Measurements from ENCODE around the gene FCHSD1. TPM values are rescaled to one million over a fixed set of nuclear protein-coding genes. Genes with fewer than 3 reads are reported as not detected.

Gene FCHSD1
- total RNA-seq, 2 experiments from 2014 or later, result 69.8 to 71.8 TPM

DNA sequence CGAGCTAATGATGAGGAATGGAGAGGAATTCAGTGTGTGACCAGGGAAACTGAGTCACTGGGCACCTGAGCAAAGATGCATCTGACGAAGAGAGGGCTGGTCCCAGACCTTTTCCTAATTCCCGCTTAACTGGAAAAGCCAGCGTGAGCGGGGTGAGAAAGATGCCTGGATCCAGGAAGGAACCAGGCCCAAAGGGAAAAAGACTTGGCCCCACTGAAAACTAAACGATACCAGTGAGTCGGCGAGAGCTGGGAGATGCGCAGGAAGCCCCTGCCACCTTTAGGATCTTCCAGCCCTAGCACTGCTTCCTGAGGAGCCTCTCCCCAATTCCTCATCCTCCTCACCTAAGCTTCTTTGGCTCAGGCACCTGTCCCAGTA is 499 bp upstream of the FCHSD1 start:
- ChIA-PET CTCF (interaction anchor here (0.7 to 2.4 kb wide), 13 partner anchors 9 to 309 kb away, joined by 3 to 21 read pairs (median 7); partner anchors contain the start of genes DIAPH1, HDAC3 and RELL2), POLR2A (interaction anchor here (1.1 to 6.8 kb wide), 11 partner anchors 8 to 317 kb away, joined by 3 to 98 read pairs (median 7); partner anchors contain the start of genes DELE1, HDAC3, RELL2 and RNF14)

GRCh38 chr5:141649972-141650371 is 1.2 kb downstream of the FCHSD1 start:
- ChIA-PET CTCF (interaction anchor here (1.0 kb wide), 1 partner anchor 43 kb away, joined by 4 read pairs; no protein-coding TSS in a partner anchor), POLR2A (interaction anchor here (4.0 to 6.8 kb wide), 2 partner anchors 8 to 12 kb away, joined by 34 to 98 read pairs; partner anchors contain the start of genes HDAC3 and RELL2)
- H3K27ac Mint-ChIP-seq, result peak overlapping the region; percentile 50
- H3K9me3 Mint-ChIP-seq, result no peaks in the 10 kb centered on the region
- peaks cover 32% of the 10 kb centered on the region for H3K36me3 Mint-ChIP-seq (ENCODE audit: low read depth)
- H3K27me3 Mint-ChIP-seq, result no peaks in the 10 kb centered on the region
- H3K4me3 Mint-ChIP-seq, result peak overlapping the region; percentile 98
- peaks cover 34% of the 10 kb centered on the region for H3K4me1 Mint-ChIP-seq
- DNase-seq, result no peak

More for the DNA sequence above, 499 bp upstream of the FCHSD1 start:
- Mint-ChIP-seq H3K27me3 (no peaks in the 10 kb centered on the region), H3K4me1 (peaks cover 30% of the 10 kb centered on the region), H3K36me3 (ENCODE audit: low read depth) (peaks cover 20% of the 10 kb centered on the region), H3K9me3 (no peaks in the 10 kb centered on the region), H3K4me3 (peak overlapping the region; percentile 98), H3K27ac (peak overlapping the region; percentile 89)
- DNase-seq, result no peak

DNA sequence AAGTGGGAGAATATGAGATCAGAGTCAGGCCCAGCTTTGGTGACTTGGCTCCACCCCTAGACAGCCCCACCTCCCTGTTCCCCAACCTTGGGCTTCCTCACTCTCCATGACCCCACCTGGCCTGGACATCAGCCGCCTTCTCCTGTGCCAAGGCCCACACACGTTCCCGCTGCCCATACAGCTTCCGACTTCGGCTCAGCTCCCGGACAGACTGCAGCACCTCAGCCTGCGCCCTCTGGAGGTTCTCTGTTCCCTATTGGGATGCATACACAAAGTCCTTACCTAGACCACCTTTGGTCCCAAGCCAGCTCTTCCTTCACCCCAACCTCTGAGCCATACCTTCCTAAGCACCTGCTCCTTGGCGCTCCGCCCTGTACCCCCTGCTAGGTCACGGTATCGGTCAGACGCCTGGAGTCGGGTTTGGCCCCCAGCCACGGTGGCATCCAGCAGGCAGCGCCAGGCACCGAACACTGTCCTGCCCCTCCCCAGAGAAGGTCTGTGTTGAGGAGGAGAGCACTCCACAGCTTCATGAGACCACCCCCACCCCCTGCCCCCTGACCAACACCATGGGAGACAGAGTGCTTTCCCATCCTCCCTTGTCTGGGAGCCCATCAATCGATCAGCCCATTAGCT is 2.0 kb downstream of the FCHSD1 start:
- CTCF ChIA-PET, result interaction anchor here (0.8 to 2.1 kb wide), 4 partner anchors 12 to 57 kb away, joined by 3 to 10 read pairs (median 4); partner anchors contain the start of genes HDAC3 and RELL2
- Mint-ChIP-seq H3K4me3 (no peak overlapping the region), H3K27me3 (no peaks in the 10 kb centered on the region), H3K27ac (no peak overlapping the region), H3K9me3 (no peaks in the 10 kb centered on the region), H3K4me1 (peaks cover 35% of the 10 kb centered on the region), H3K36me3 (ENCODE audit: low read depth) (peaks cover 38% of the 10 kb centered on the region)
- no peak for DNase-seq
- POLR2A ChIA-PET, result interaction anchor here (1.4 to 6.8 kb wide), 3 partner anchors 8 to 12 kb away, joined by 3 to 98 read pairs (median 34); partner anchors contain the start of genes HDAC3 and RELL2

GRCh38 chr5:141647851-141648250 is 3.4 kb downstream of the FCHSD1 start:
- no peak for DNase-seq
- no peak overlapping the region for H3K27ac Mint-ChIP-seq

GRCh38 chr5:141647242-141647641 is 4.0 kb downstream of the FCHSD1 start:
- Mint-ChIP-seq H3K9me3 (no peaks in the 10 kb centered on the region), H3K36me3 (ENCODE audit: low read depth) (peaks cover 46% of the 10 kb centered on the region), H3K4me3 (no peak overlapping the region), H3K27me3 (no peaks in the 10 kb centered on the region), H3K4me1 (peaks cover 37% of the 10 kb centered on the region), H3K27ac (no peak overlapping the region)
- CTCF ChIA-PET, result interaction anchor here (0.9 to 1.0 kb wide), 2 partner anchors 10 to 37 kb away, joined by 3 read pairs; partner anchors contain the start of genes HDAC3 and RELL2
- POLR2A ChIA-PET, result interaction anchor here (0.9 to 6.8 kb wide), 3 partner anchors 10 to 323 kb away, joined by 3 to 98 read pairs (median 3); partner anchors contain the start of genes HDAC3 and RELL2
- no peak for DNase-seq

More at GRCh38 chr5:141647851-141648250, 3.4 kb downstream of the FCHSD1 start:
- Mint-ChIP-seq H3K36me3 (ENCODE audit: low read depth) (peaks cover 43% of the 10 kb centered on the region), H3K9me3 (no peaks in the 10 kb centered on the region), H3K4me3 (no peak overlapping the region), H3K4me1 (peaks cover 35% of the 10 kb centered on the region), H3K27me3 (no peaks in the 10 kb centered on the region)
- ChIA-PET CTCF (interaction anchor here (1.0 to 2.1 kb wide), 3 partner anchors 10 to 55 kb away, joined by 3 to 10 read pairs (median 4); partner anchors contain the start of genes HDAC3 and RELL2), POLR2A (interaction anchor here (0.8 to 6.8 kb wide), 4 partner anchors 10 to 322 kb away, joined by 3 to 98 read pairs (median 3); partner anchors contain the start of genes HDAC3 and RELL2)

GRCh38 chr5:141646026-141646425 is 5.2 kb downstream of the FCHSD1 start:
- CTCF ChIA-PET, result interaction anchor here (1.0 to 1.8 kb wide), 3 partner anchors 13 to 27 kb away, joined by 4 to 5 read pairs (median 4); partner anchors contain the start of gene DIAPH1
- POLR2A ChIA-PET, result interaction anchor here (1.1 to 6.8 kb wide), 3 partner anchors 8 to 13 kb away, joined by 3 to 98 read pairs (median 4); partner anchors contain the start of genes HDAC3 and RELL2
- H3K27me3 Mint-ChIP-seq, result no peaks in the 10 kb centered on the region
- no peak overlapping the region for H3K27ac Mint-ChIP-seq
- no peak for DNase-seq
- H3K9me3 Mint-ChIP-seq, result no peaks in the 10 kb centered on the region
- H3K36me3 Mint-ChIP-seq (ENCODE audit: low read depth), result peaks cover 55% of the 10 kb centered on the region
- H3K4me1 Mint-ChIP-seq, result peaks cover 39% of the 10 kb centered on the region
- no peak overlapping the region for H3K4me3 Mint-ChIP-seq

DNA sequence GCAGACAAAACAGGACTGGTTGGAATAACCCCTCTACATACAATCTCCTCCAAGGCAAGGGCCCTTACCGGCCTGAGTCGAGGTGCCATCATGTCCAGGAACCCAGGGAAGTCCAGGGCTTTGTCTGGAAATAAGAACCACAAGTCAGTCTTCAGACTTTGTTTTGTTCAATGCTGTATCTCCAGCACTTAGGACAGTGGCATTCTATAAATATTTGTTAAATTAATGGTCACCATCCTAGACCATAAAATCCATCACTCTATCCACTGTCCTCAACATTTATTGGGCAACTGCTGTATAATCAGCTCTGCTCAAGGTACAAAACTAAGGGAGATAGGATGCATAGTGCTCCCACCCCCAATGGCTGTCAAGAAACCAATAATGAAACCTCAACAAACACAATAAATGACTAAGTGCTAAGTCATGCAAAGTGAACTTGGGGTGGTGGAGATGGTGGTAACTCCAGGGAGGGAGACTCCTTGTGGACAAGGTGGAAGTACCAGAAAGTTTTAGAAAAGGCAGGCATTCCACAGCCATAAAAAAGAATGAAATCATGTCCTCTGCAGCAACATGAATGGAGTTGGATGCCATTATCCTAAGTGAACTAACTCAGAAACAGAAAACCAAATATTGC is 9.5 kb downstream of the FCHSD1 start:
- H3K4me1 Mint-ChIP-seq, result peaks cover 41% of the 10 kb centered on the region

DNA sequence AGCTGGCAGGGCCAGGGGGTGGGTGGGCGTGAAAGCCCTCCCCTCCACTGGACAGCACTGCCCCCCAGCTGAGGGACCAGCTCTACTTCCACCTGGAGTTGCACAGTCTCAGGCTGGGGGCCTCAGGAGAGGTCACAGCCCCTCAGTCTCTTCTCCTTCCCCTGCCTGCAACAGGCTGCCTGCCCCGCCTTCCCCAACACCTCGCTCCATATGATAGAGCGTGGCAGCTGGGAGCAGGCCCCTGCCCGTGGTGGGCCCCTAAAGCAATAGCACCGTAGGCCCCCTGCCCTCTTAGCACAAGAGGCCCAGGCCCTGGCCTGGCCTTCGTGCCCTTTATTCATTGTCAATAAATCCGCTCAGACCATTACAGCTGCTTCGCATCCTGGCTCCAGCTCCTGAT is 10.5 kb downstream of the FCHSD1 start:
- Mint-ChIP-seq H3K27me3 (no peaks in the 10 kb centered on the region), H3K4me1 (peaks cover 45% of the 10 kb centered on the region), H3K9me3 (no peaks in the 10 kb centered on the region), H3K36me3 (ENCODE audit: low read depth) (peaks cover 46% of the 10 kb centered on the region), H3K4me3 (no peak overlapping the region), H3K27ac (no peak overlapping the region)
- no peak for DNase-seq
- ChIA-PET POLR2A (interaction anchor here (1.2 to 3.2 kb wide), 3 partner anchors 8 to 33 kb away, joined by 3 to 34 read pairs (median 4); partner anchors contain the start of gene FCHSD1), CTCF (interaction anchor here (1.4 to 3.6 kb wide), 2 partner anchors 22 to 48 kb away, joined by 6 to 30 read pairs; partner anchors contain the start of gene DIAPH1)

More for the DNA sequence above, 9.5 kb downstream of the FCHSD1 start:
- ChIA-PET POLR2A (interaction anchor here (0.5 to 3.2 kb wide), 7 partner anchors 8 to 45 kb away, joined by 3 to 34 read pairs (median 4); partner anchors contain the start of gene FCHSD1), CTCF (interaction anchor here (0.6 to 3.6 kb wide), 7 partner anchors 9 to 78 kb away, joined by 3 to 30 read pairs (median 4); partner anchors contain the start of gene FCHSD1)
- peak overlapping the region; percentile 58 for H3K27ac Mint-ChIP-seq
- no peaks in the 10 kb centered on the region for H3K27me3 Mint-ChIP-seq
- H3K9me3 Mint-ChIP-seq, result no peaks in the 10 kb centered on the region
- H3K36me3 Mint-ChIP-seq (ENCODE audit: low read depth), result peaks cover 55% of the 10 kb centered on the region
- DNase-seq, result no peak
- H3K4me3 Mint-ChIP-seq, result no peak overlapping the region

GRCh38 chr5:141640051-141640415 is 11.2 kb downstream of the FCHSD1 start:
- Mint-ChIP-seq H3K27ac (no peak overlapping the region), H3K4me1 (peaks cover 50% of the 10 kb centered on the region), H3K36me3 (ENCODE audit: low read depth) (peaks cover 44% of the 10 kb centered on the region), H3K27me3 (no peaks in the 10 kb centered on the region), H3K4me3 (no peak overlapping the region), H3K9me3 (no peaks in the 10 kb centered on the region)
- DNase-seq, result no peak
- POLR2A ChIA-PET, result interaction anchor here (3.2 to 5.0 kb wide), 2 partner anchors 9 to 11 kb away, joined by 34 to 98 read pairs; partner anchors contain the start of gene FCHSD1
- CTCF ChIA-PET, result interaction anchor here (1.4 kb wide), 1 partner anchor 21 kb away, joined by 6 read pairs; the partner anchor contains the start of gene DIAPH1

- H3K4me3 Mint-ChIP-seq, result no peak overlapping the region
- H3K27ac Mint-ChIP-seq, result no peak overlapping the region
- H3K9me3 Mint-ChIP-seq, result no peaks in the 10 kb centered on the region
- peaks cover 54% of the 10 kb centered on the region for H3K4me1 Mint-ChIP-seq
- ChIA-PET POLR2A (interaction anchor here (1.0 to 6.7 kb wide), 4 partner anchors 10 to 46 kb away, joined by 3 to 98 read pairs (median 32); partner anchors contain the start of gene FCHSD1), CTCF (interaction anchor here (1.4 to 4.5 kb wide), 2 partner anchors 21 to 32 kb away, joined by 6 to 22 read pairs; partner anchors contain the start of gene DIAPH1)
- no peak for DNase-seq
- no peaks in the 10 kb centered on the region for H3K27me3 Mint-ChIP-seq
- peaks cover 42% of the 10 kb centered on the region for H3K36me3 Mint-ChIP-seq (ENCODE audit: low read depth)
Measured at GRCh38 chr5:141639357-141640050, 11.7 kb downstream of the FCHSD1 start.

DNA sequence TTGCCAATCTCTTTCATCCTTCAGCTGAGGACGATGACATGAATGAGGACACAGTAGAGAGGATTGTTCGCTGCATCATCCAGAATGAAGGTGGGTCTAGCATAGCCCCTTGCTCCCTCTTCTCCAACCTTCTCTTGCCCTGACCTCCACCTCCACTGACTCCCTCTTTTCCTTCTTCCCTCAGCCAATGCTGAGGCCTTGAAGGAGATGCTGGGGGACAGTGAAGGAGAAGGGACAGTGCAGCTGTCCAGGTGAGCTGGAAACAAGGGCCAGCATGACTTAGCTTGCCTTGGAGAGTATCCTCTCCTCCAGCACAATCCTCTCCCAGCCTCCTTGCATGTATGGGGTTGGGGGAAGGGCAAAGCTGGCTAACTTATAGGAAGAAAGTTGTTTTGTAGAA is 12.4 kb downstream of the FCHSD1 start:
- POLR2A ChIA-PET, result interaction anchor here (1.0 to 6.7 kb wide), 6 partner anchors 10 to 54 kb away, joined by 3 to 98 read pairs (median 21); partner anchors contain the start of gene FCHSD1
- Mint-ChIP-seq H3K36me3 (ENCODE audit: low read depth) (peaks cover 44% of the 10 kb centered on the region), H3K9me3 (no peaks in the 10 kb centered on the region), H3K4me1 (peaks cover 61% of the 10 kb centered on the region), H3K27me3 (no peaks in the 10 kb centered on the region), H3K4me3 (peak overlapping the region; percentile 93), H3K27ac (peak overlapping the region; percentile 82)
- DNase-seq, result no peak
- CTCF ChIA-PET, result interaction anchor here (2.1 to 9.4 kb wide), 6 partner anchors 10 to 75 kb away, joined by 10 to 150 read pairs (median 36); partner anchors contain the start of gene DIAPH1

Data from activated CD4-positive, alpha-beta memory T cell treated with anti-CD3 and anti-CD28 coated beads, Interleukin-2, amount 10 ng/mL, durations not matched to agents 7 days and 5 days (primary cell).